Superior temporal gyrus (tissue), 1 donor: ENCODE measurements around the gene TSKS.

Source experiments
- DNase-seq: peaks from one replicate; pipeline ENCODE4 v3.0.0-alpha.2; 2016; ENCODE audit errors: extremely low spot score

TSKS gene

DNA sequence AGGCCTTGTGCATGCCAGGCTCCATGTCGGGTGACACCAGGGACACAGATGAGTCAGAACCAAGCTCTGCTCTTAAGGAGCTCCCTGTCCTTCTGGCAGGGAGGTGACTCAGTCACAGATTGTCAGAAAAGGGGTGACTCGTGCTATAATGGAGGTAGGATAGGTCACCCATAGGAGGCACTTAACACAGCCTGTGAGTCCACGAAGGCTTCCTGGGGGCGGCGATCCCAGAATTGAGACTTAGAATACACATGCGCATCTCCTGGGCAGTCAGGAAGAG is 30.4 kb upstream of the TSKS start:
- no peak for DNase-seq

DNA sequence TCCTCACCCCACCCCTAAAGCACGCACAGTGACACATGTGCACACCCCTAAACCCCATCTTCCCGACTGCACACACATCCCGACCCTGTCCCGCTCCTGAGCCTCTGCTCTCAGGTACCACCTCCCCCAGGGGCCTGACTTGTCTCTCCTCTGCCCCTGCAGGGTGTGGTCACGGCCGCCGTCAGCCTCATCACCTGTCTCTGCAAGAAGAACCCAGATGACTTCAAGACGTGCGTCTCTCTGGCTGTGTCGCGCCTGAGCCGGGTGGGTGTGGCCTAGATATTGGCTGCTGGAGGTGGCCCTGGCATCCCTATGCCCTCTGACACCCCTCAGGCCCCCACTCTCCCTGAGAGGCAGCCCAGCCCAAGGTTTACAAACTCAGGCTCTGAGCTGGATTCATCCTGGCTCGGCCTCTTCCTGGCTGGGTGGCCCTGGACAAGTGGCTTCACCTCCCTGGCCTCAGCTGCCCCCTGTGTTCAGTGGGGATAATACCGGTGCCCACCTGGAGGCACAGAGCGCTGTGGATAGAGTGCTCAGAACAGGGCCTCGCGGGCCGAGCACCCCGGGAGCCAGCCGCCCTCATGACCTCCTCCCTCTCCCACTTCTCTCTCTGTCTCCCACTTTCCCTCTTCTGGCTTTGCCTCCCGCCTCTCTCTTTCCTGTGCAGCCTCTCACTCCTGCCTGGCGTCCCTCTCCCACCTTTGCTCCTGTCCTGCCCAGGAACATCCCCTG is 29.9 kb upstream of the TSKS start:
- no peak for DNase-seq

DNA sequence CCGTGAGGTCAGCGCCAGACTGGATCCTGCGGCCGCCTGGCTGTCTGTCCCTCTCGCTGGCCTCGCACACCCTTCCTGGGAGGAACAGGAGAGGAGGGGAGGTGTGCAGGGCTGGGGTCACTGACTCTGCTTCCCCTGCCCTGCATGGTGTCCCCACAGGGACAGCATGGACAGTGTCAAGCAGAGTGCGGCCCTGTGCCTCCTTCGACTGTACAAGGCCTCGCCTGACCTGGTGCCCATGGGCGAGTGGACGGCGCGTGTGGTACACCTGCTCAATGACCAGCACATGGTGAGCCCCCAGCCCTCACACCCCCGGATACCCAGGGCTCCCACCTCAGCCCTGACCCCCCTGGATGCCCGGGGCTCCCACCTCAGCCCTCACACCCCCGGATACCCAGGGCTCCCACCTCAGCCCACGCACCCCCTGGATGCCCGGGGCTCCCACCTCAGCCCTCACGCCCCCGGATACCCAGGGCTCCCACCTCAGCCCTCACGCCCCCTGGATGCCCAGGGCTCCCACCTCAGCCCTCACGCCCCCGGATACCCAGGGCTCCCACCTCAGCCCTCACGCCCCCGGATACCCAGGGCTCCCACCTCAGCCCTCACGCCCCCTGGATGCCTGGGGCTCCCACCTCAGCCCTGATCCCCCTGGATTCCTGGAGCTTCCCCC is 28.8 kb upstream of the TSKS start:
- no peak for DNase-seq

DNA sequence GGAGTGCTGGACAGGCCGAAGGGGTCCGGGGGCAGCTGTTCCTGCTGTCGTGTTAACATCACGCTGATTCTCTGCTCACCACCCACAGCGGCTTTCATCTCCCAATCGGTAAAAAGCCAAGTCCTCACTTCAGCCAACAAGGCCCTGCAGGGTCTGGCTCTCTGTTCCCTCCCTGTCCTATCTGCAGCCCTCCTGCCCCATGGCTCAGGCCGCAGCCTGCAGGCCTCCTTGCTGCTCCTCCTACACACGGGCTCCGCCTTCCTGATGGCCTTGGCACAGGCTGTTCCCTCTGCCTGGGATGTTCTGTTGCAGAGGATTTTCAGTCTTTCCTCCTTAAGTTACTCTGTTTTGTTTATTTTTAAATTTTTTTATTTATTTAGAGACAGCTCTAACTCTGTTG is 27.8 kb upstream of the TSKS start:
- no peak for DNase-seq

DNA sequence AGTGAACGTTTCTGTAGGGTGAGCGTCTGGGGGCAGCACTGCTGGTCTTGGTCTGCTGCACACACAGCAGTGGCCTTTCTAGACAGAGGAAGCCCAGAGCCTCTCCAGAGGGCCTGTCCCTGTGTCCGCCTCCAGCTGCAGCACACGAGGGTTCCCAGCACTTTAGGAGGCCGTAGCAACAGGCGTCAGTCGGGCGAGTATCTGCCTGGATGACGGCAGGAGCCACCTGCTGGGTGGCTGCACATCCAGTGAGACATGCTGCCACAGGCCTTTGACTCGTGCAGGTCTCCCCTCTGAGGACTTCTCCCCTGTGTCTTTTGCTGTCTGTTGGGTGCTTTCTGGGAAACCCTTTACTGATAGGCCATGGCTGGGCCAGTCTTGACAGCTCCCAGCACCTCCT is 25.8 kb upstream of the TSKS start:
- DNase-seq = no peak

DNA sequence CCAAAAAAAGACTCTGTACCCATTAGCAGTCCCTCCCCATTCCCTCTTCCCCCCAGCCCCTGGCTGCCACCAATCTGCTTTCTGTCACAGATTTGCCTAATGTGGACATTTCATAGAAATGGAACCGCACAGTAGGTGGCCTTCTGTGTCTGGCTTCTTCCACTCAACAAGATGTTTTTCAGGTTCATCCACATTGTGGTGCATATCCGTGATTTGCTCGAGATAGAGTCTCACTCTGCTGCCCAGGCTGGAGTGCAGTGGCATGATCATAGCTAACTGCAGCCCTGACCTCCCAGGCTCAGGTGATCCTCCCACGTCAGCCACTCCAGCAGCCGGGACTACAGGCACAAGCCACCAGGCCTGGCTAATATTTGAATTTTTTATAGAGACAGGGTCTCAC is 24.6 kb upstream of the TSKS start:
- no peak for DNase-seq

DNA sequence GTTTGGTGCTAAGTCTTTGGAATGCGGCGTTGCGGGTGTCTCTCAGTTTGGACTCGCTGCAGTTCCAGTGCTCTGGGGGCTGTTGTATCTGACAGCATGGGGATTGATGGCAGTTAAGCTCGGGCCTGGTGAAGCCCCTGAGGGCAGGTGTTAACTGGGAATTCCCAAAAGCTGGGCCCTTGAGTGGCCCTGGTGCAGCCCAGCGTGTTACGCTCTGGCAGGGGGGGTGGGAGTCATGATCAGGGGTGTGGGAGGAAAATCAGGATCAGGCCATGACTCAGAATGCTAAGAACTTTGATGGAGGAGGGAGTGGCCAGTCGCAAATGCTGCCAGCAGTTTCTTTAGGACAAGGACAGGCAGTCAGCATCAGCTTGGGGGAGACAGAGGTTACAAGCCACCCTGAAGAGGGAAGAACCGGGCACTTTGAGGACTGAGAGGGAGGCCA is 23.3 kb upstream of the TSKS start:
- DNase-seq = no peak

DNA sequence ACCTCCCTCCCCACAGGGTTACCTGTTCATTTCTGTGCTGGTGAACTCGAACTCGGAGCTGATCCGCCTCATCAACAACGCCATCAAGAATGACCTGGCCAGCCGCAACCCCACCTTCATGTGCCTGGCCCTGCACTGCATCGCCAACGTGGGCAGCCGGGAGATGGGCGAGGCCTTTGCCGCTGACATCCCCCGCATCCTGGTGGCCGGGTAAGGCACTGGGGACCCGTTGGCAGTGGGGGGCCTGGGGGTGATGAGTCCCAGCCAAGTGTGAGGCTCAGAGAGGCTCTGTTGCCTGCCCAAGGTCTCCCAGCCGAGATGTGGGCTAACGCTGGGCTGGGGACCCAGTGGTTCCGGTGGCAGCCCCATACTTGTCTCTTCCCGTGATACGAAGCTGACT is 19.4 kb upstream of the TSKS start:
- DNase-seq = no peak

DNA sequence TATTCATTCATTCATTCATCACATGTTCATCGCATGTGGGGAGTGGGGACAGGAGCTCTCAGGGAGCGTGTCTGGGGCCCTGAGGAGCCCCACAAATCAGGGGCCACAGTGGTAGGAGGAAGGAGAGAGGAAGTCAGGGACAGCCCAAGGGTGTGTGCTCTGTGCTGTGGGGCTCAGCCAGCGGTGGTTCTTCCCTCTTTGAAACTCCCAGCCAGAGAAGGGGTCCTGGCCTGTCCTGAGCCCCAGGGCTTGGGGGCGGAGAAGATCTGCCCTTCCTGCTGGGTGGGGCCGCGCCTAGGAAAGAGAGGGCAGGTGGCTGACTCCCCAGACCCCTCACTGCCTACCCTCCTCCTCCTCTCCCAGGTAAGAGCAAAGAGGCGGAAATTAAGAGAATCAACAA is 18.3 kb upstream of the TSKS start:
- no peak for DNase-seq

DNA sequence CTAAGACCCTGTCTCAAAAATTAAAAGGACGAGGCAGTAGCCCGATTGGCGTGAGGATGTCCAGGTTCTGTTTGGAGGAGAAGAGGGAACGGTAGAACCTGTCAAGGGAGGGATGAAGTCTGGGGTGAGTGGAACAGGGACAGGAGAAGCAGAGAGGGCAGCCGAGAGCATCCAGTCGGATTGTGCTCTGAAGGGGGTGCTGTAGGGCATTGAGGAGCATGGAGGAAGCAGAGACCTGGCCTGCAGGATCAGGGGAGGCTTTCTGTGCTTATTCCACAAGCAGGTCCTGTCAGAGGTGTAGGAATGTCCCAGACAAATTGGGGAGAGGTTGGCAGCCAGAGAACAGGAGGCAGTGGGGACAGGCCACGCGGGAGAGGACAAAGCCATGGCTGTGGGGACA is 17.8 kb upstream of the TSKS start:
- DNase-seq = no peak

DNA sequence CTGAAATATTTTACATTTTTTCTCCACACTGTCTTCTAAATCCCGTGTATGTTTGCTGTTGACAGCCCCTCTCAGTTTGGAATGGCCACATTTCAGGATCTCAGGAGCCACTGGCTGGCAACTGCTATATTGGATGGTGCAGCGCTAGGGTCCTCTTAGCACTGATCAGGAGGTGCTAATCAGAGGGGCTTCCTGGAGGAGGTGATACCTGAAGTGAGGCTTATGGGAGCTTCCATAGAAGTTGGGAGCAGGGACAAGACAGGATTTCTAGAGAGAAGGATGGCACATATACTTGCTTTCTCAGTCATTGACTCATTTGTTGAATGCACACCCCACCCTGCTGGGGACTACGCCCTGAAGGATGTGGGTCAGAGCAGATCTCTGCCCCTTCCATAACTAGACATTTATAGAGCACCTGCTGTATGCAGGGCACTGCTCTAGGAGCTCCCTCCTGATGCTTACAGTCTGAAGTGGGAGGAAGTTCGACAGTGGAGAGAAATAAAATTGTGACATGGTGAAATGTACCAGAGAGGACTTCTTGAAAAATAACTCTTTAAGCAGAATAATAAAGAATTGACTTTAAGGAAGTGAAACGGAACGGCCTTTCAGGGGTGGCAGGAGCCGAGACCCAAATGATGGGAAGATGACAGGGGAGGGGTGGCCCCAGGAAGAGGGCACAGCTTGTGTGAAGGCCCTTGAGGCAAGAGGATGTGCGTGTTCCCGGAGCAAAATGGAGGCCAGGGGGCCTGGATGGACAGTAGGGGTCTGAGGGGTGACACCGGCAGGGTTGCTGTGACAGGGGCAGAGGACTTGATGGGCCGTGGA is 16.8 kb upstream of the TSKS start:
- no peak for DNase-seq

DNA sequence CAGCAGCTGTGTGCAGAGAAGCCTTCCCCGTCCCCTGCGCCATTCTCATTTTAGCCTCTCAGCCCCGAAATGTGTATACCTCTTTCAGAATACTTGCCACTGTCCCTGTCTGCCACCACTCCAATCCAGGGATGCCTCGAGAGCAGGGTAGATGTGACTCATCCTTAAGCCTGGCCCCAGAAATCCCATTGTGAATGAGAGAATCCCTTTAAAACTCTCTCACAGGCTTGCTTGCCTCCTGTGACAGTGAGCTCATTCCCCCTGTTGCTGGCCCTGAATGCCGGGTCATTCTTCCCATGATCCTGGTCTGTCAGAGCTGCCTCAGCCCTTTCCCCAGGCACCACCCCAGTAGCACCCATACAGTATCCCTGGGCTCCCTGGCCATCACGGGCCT is 13.3 kb upstream of the TSKS start:
- DNase-seq = no peak

DNA sequence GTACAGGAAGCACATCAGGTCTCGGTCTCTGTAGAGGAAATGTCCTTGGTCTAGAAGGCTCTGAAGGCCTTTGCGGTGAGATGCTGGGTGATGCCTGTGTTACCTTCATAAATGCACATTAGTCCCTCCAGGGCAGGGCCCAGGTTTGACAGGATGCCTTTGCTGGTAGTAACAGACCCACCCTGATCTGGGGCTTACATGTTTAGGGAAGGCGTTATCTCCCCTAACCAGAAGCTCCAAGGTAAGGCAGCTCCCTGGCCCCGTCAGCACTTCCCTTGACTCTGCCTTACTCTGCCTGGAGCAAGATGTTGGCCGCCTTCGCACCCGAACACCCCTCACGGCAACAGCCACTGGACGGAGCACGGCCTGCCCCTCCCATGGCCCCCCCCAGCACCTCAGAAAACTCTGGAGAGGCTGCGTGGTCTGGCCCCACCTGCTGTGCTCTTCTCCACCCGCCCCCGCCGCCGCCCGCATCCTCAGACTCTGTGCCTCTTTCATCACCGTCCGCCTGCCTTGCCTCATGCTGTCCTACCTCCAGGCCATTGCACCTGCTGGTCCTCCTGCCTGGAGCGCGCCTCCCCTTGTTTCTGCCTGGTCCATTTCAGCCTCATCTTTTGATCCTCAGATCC is 12.8 kb upstream of the TSKS start:
- no peak for DNase-seq

DNA sequence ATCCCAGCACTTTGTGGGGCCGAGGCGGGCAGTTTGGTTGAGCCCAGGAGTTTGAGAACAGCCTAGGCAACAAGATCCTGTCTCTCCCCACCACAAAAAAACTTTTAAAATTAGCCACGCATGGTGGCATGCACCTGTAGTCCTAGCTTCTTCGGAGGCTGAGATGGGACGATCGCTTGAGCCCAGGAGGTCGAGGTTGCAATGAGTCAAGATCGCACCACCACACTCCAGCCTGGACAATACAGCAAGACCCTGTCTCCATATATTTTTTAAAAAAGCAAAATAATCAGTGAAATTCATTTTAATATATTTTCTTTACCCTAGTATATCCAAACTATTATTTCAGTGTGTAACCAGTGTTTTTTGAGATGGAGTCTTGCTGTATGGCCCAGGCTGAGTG is 11.9 kb upstream of the TSKS start:
- DNase-seq = no peak

DNA sequence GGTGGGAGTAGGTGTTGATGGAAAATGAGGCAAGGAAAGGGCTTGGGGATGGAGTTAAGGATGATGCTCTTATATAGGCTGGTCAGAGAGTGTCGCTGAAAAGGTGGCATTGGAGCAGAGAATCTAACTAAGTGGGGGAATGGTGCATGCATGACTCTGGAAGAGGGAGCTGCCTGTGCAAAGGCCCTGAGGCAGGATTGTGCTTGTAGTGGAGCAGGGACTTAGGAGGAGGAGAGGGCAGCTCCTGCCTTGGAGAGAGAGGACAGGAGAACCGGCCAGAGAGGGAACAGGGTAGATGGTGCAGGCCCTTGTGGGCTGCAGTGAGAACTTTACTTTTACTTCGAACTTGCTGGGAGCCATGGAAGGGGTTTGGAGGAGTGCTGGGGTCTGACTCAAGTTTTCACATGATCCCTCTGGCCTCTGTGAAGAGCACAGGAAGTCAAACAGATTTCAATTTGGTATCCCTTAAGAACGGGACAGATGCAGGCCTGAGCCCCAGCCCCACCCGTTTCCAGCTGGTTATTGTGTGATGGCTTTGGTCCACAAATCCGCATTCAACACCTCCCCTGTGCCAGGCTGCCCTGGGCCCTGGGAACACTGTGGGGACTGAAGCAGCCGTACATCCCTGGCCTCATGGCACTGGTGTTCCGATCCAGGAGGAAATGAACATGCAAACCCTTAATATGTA is 10.7 kb upstream of the TSKS start:
- DNase-seq = no peak

DNA sequence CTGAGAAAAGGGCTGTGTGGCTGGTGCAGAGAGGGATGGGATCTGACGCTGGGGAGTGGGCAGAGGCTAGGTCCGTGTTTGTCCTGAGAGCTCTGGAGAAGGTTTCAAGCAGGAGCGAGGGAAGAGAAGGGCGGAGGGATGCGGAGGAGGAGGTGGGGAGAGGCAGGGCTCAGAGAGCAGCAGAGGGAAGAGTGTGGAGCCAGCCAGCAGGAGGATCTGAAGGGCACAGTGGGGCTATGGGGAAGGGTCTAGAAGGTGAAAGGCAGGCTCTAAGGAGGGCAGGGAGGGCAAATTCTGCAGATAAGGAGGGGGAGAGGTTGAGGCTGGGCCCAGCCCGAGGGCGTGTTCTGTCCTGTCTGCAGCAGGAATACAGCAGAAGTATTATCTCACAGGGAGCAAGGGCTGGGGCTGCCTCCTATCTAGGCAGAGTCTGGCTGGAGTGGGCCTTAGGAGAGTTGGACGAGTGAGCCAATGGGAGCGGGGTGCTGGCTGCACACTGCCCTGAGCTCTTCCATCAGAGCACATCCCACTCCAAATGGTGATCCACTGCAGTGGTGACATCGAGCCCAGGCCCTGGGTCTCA is 9.8 kb upstream of the TSKS start:
- DNase-seq = no peak

DNA sequence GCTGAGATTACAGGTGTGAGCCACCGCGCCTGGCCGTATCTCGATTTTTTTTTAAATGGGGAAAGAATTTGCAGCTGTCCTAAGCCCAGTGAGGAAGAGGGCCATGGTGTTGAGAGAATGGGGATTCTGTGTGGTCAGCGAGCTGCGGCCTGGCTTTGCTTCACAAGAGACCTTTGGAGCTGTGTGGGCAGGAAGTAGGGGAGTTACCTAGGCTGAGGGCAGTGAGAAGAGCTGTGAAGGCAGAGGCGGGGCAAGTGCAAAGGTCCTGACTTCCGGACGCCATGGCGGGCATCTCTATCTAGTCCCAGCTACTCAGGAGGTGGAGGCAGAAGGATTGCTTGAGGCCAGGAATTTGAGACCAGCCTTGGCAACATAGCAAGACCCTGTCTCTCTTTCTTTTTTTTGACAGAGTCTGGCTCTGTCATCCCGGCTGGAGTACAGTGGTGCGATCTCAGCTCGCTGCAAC is 8.6 kb upstream of the TSKS start:
- DNase-seq = no peak

DNA sequence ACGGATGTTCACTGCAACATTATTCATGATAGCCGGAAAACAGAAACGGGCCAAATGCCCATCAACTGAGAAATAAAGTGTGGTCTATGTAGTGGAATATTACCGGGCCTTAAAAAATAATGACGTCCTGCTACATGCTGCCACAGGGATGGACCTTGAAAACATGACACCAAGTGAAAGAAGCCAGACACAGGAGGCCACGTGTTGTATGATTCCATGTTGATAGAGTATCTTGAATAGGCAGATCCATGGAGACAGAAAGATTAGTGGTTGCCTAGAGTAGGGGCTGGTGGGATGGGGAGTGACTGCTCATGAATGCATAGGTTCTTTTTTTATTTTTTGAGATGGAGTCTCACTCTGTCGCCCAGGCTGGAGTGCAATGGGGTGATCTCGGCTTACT is 7.4 kb upstream of the TSKS start:
- DNase-seq = no peak

DNA sequence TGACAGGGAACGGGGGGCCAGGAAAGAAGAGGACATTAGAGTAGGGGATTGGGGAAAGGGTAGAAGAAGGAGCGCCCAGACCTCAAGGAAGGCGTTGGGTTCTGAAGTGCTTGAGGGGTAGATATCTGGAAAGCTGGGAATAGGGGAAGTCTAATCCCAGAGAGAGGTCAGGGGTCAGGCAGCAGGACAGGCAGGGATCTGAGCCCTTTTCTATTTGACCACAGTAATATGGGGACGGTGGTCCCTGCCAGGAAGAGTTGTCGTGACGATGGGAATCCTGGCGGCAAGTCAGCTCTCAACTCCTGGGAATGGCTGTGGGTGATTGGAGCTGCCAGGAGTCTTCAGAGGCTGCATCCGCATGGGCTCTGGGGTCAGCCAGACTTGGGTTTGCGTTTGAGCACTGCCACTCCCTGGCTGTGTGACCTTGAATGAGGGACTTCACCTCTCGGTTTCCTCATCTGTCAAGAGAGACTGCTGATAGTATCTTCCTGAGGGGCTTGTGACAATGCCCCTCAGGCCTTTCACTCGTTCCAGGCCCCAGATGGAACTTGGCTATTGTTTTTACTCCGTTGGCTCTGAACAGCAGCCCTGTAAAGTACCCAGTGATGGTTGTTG is 5.0 kb upstream of the TSKS start:
- DNase-seq = no peak

DNA sequence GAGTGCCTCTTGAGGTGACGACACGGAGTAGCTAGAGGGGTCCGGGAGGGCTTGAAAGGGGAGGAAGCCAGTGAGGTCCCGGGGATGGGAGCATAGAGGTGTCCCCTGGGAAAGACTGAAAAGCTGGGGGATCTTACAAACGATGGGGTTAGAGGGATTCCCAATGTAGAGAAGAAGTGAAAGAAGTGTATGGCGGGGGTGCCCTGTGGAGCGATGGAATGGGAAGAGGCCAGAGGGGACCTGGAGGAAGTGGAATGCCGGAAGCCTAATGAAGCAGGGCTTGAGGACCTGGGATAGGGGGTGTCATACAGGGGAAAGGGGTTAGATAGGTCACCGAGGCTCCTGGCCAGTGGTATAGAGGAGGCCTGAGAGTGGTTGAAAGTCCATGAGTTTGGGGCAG is 4.3 kb upstream of the TSKS start:
- DNase-seq = no peak

DNA sequence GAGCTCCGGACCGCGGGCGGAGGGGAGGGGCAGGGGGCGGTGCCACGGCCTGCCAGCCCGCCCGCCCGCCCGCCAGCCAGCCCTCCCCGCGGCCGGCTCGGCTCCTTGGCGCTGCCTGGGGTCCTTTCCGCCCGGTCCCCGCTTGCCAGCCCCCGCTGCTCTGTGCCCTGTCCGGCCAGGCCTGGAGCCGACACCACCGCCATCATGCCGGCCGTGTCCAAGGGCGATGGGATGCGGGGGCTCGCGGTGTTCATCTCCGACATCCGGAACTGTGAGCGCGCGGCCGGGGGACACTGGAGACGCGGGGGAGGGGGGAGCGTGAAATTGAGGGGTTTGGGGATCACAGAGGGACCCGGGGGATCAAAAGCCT is 3.8 kb upstream of the TSKS start, which contains the start of gene AP2A1:
Gene AP2A1, plus strand, starts transcription at position 72 of the 370 bp plus-strand sequence. Its CDS starts 133 bp downstream, at position 205.
- no peak for DNase-seq
